H9 (cell line): Measurements from ENCODE around the gene MED9. TPM values are rescaled to one million over a fixed set of nuclear protein-coding genes. Genes with fewer than 3 reads are reported as not detected.

Experiments used
- DNase-seq: peaks from one replicate; pipeline ENCODE4 v3.0.0-alpha.2; 2017
- H2AFZ ChIP-seq: one replicate; pipeline ENCODE4 v1.6.1; 2013; ENCODE audit warnings: mild to moderate bottlenecking, low read length, control low read depth, moderate library complexity
- H2AK5ac ChIP-seq: 2 replicates; pipeline ENCODE4 v1.6.1; 2013; ENCODE audit warnings: low read length, control low read depth, mixed read lengths; ENCODE audit not compliant: insufficient read length
- H2BK120ac ChIP-seq: one replicate; pipeline ENCODE4 v1.6.1; 2013; ENCODE audit warnings: low read depth, mild to moderate bottlenecking, low read length, control low read depth, inconsistent platforms; ENCODE audit not compliant: poor library complexity, severe bottlenecking
- H2BK12ac ChIP-seq: 2 replicates; pipeline ENCODE4 v1.6.1; 2013; ENCODE audit warnings: low read length, control low read depth, mixed read lengths, low read depth; ENCODE audit not compliant: insufficient read length
- H2BK15ac ChIP-seq: 2 replicates; pipeline ENCODE4 v1.6.1; 2013; ENCODE audit warnings: low read depth, low read length, control low read depth
- H2BK20ac ChIP-seq: one replicate; pipeline ENCODE4 v1.6.1; 2013; ENCODE audit warnings: low read depth, mild to moderate bottlenecking, low read length, control low read depth, inconsistent platforms; ENCODE audit not compliant: poor library complexity, severe bottlenecking
- H2BK5ac ChIP-seq: 2 replicates; pipeline ENCODE4 v1.6.1; 2013; ENCODE audit warnings: low read length, control low read depth, mixed read lengths; ENCODE audit not compliant: insufficient read length
- H3K14ac ChIP-seq: 2 replicates; pipeline ENCODE4 v1.6.1; 2013; ENCODE audit warnings: low read length, control low read depth; ENCODE audit not compliant: insufficient read depth
- H3K18ac ChIP-seq: 2 replicates; pipeline ENCODE4 v1.6.1; 2013; ENCODE audit warnings: low read depth, mild to moderate bottlenecking, mixed read lengths, low read length, control low read depth; ENCODE audit not compliant: insufficient read length
- H3K23ac ChIP-seq: 2 replicates; pipeline ENCODE4 v1.6.1; 2013; ENCODE audit warnings: low read length, control low read depth, mixed read lengths, low read depth; ENCODE audit not compliant: insufficient read length
- H3K23me2 ChIP-seq: 2 replicates; pipeline ENCODE4 v1.6.1; 2013; ENCODE audit warnings: low read depth, mild to moderate bottlenecking, mixed read lengths, low read length, control low read depth; ENCODE audit not compliant: insufficient read length, poor library complexity, severe bottlenecking
- H3K27ac ChIP-seq: 2 replicates; pipeline ENCODE4 v1.5.1; 2013; ENCODE audit warnings: low read length, control low read depth, mixed read lengths, low read depth; ENCODE audit not compliant: insufficient read length
- H3K27me3 ChIP-seq: 2 replicates; pipeline ENCODE4 v1.6.1; 2013; ENCODE audit warnings: low read length, control low read depth, inconsistent platforms; ENCODE audit not compliant: insufficient read depth
- H3K4ac ChIP-seq: 2 replicates; pipeline ENCODE4 v1.6.1; 2013; ENCODE audit warnings: low read depth, mild to moderate bottlenecking, control low read depth, inconsistent platforms, low read length, moderate library complexity
- H3K4me1 ChIP-seq: 2 replicates; pipeline ENCODE4 v1.6.1; 2013; ENCODE audit warnings: low read length, control low read depth, inconsistent platforms; ENCODE audit not compliant: insufficient read depth
- H3K4me2 ChIP-seq: 2 replicates; pipeline ENCODE4 v1.6.1; 2013; ENCODE audit warnings: low read length, control low read depth, mixed read lengths; ENCODE audit not compliant: insufficient read length, insufficient read depth
- H3K56ac ChIP-seq: 2 replicates; pipeline ENCODE4 v1.6.1; 2013; ENCODE audit warnings: low read depth, mild to moderate bottlenecking, mixed read lengths, low read length, control low read depth; ENCODE audit not compliant: insufficient read length
- H3K79me1 ChIP-seq: 2 replicates; pipeline ENCODE4 v1.6.1; 2013; ENCODE audit warnings: low read depth, mild to moderate bottlenecking, moderate library complexity, low read length, control low read depth, inconsistent platforms; ENCODE audit not compliant: insufficient read depth, poor library complexity, severe bottlenecking
- H3K79me2 ChIP-seq: 2 replicates; pipeline ENCODE4 v1.6.1; 2013; ENCODE audit warnings: low read length, control low read depth, inconsistent platforms; ENCODE audit not compliant: insufficient read depth
- H3K9ac ChIP-seq: 2 replicates; pipeline ENCODE4 v1.6.1; 2013; ENCODE audit warnings: low read length, control low read depth, mixed read lengths; ENCODE audit not compliant: insufficient read length; ENCODE audit errors: extremely low read depth
- H3K9me3 ChIP-seq: one replicate; pipeline ENCODE4 v1.6.1; 2013; ENCODE audit warnings: low read depth, low read length, inconsistent platforms; ENCODE audit not compliant: control insufficient read depth
- H3T11ph ChIP-seq: one replicate; pipeline ENCODE4 v1.6.1; 2013; ENCODE audit warnings: mild to moderate bottlenecking, low read length, control low read depth, inconsistent platforms
- H4K20me1 ChIP-seq: one replicate; pipeline ENCODE4 v1.6.1; 2013; ENCODE audit not compliant: control insufficient read depth, insufficient read length, insufficient read depth
- H4K5ac ChIP-seq: 2 replicates; pipeline ENCODE4 v1.6.1; 2013; ENCODE audit warnings: low read depth, mild to moderate bottlenecking, mixed read lengths, low read length, control low read depth; ENCODE audit not compliant: insufficient read length
- H4K8ac ChIP-seq: replicated peaks from 2 replicates; pipeline ENCODE4 v1.6.1; 2013; ENCODE audit warnings: low read length, control low read depth, mixed read lengths, low read depth; ENCODE audit not compliant: insufficient read length
- H4K91ac ChIP-seq: 2 replicates; pipeline ENCODE4 v1.6.1; 2013; ENCODE audit warnings: low read depth, mild to moderate bottlenecking, moderate library complexity, mixed read lengths, low read length, control low read depth; ENCODE audit not compliant: insufficient read length
- H3K27ac Mint-ChIP-seq, 3 experiments: 2 replicates in 2 of 3; 3 replicates in 1 of 3; pipeline ENCODE4 v1.8.0; 2020 to 2021; ENCODE audit warnings: mixed read lengths in 3 of 3, mild to moderate bottlenecking in 1 of 3, moderate library complexity in 1 of 3
- H3K27me3 Mint-ChIP-seq: 2 replicates; pipeline ENCODE4 v1.8.0; 2021; ENCODE audit warnings: low read depth, mild to moderate bottlenecking, moderate library complexity, mixed read lengths
- H3K36me3 Mint-ChIP-seq, 3 experiments: 2 replicates in 2 of 3; 3 replicates in 1 of 3; pipeline ENCODE4 v1.8.0; 2020 to 2021; ENCODE audit warnings: low read depth in 3 of 3, mixed read lengths in 3 of 3; ENCODE audit not compliant: insufficient read depth in 1 of 3
- H3K4me1 Mint-ChIP-seq, 2 experiments: 2 replicates each; pipeline ENCODE4 v1.8.0; 2020; ENCODE audit warnings: mixed read lengths in 2 of 2
- H3K4me3 Mint-ChIP-seq, 2 experiments: 2 replicates in 1 of 2; 3 replicates in 1 of 2; pipeline ENCODE4 v1.8.0; 2020 to 2021; ENCODE audit warnings: mild to moderate bottlenecking in 2 of 2, mixed read lengths in 2 of 2, moderate library complexity in 1 of 2
- H3K9me3 Mint-ChIP-seq, 2 experiments: 2 replicates in 1 of 2; 3 replicates in 1 of 2; pipeline ENCODE4 v1.8.0; 2020; ENCODE audit warnings: mild to moderate bottlenecking in 2 of 2, mixed read lengths in 2 of 2, moderate library complexity in 1 of 2
- WGBS: extraction: QIAGEN DNeasy Blood & Tissue Kit; methylation state at CpG from one replicate; pipeline ENCODE4 v1.1.7; 2013; ENCODE audit warnings: missing lambda C conversion rate, low lambda C conversion rate, mixed read lengths; ENCODE audit not compliant: insufficient read length; ENCODE audit errors: extremely low coverage; 5-methylcytosine and 5-hydroxymethylcytosine counted together
- total RNA-seq: library from RNA; stranded (reverse); gene quantifications from 2 replicates; pipeline ENCODE4 v1.2.1, GENCODE V29; 2021
- TF ChIP-seq, protein P1 (sequence below): fragments of 200-600 bp; sonication (generic); conservative IDR thresholded peaks from 3 replicates; pipeline ENCODE4 v1.8.0; 2021; ENCODE audit warnings: antibody characterized with exemption, mild to moderate bottlenecking

Gene MED9
- total RNA-seq, 1 experiment from 2014 or later, result 20.0 TPM

DNA sequence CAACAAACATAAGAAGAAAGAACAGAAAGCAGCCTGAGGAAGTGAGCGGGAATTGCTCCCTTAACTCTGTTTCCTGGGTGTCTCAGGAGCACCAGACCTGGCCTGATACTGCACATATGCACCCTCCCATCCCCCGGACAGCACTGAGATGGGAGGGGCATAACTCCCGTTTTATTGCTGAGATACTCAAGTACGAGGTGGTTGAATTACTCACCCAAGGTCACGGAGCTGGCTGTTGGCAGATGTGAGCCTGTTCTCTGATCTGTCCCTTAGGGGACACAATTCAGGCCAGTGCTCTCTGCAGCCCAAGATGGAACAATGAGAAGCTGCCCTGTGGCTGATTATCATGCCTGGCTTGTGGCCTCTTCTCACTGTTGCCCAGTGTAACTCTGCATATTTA lies 9.1 kb upstream of the MED9 start:
- no peak overlapping the region for H2BK120ac ChIP-seq
- no peak overlapping the region for H3K4me2 ChIP-seq
- no peak overlapping the region for H3K4me3 Mint-ChIP-seq
- H2BK15ac ChIP-seq, result no peak overlapping the region
- H3K79me1 ChIP-seq, result no peaks in the 10 kb centered on the region
- H4K91ac ChIP-seq, result no peak overlapping the region
- H2BK12ac ChIP-seq, result no peak overlapping the region
- H3K4me1 Mint-ChIP-seq, result peaks cover 0 to 3% of the 10 kb centered on the region in 2 experiments; a peak in 3 of 4 replicates
- no peak overlapping the region for H4K8ac ChIP-seq
- H3T11ph ChIP-seq, result no peak overlapping the region
- no peak overlapping the region for H2BK5ac ChIP-seq
- no peak overlapping the region for H3K27ac Mint-ChIP-seq
- H2AK5ac ChIP-seq, result no peak overlapping the region
- H3K4me1 ChIP-seq, result no peaks in the 10 kb centered on the region
- no CpG with 5 or more reads among the region's 5 CpGs for WGBS
- no peak overlapping the region for H2BK20ac ChIP-seq
- peaks cover 46% of the 10 kb centered on the region for H3K27me3 Mint-ChIP-seq
- H4K20me1 ChIP-seq, result no peaks in the 10 kb centered on the region
- no peaks in the 10 kb centered on the region for H3K27me3 ChIP-seq
- TF ChIP-seq, protein P1, sequence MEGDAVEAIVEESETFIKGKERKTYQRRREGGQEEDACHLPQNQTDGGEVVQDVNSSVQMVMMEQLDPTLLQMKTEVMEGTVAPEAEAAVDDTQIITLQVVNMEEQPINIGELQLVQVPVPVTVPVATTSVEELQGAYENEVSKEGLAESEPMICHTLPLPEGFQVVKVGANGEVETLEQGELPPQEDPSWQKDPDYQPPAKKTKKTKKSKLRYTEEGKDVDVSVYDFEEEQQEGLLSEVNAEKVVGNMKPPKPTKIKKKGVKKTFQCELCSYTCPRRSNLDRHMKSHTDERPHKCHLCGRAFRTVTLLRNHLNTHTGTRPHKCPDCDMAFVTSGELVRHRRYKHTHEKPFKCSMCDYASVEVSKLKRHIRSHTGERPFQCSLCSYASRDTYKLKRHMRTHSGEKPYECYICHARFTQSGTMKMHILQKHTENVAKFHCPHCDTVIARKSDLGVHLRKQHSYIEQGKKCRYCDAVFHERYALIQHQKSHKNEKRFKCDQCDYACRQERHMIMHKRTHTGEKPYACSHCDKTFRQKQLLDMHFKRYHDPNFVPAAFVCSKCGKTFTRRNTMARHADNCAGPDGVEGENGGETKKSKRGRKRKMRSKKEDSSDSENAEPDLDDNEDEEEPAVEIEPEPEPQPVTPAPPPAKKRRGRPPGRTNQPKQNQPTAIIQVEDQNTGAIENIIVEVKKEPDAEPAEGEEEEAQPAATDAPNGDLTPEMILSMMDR, result no peak
- H3K23ac ChIP-seq, result no peak overlapping the region
- H3K14ac ChIP-seq, result no peak overlapping the region
- H3K27ac ChIP-seq, result no peak overlapping the region
- no peak for DNase-seq
- no peaks in the 10 kb centered on the region for H3K36me3 Mint-ChIP-seq
- no peaks in the 10 kb centered on the region for H3K9me3 Mint-ChIP-seq
- no peaks in the 10 kb centered on the region for H3K23me2 ChIP-seq
- H3K9ac ChIP-seq, result no peak overlapping the region
- H3K79me2 ChIP-seq, result no peaks in the 10 kb centered on the region
- H3K4ac ChIP-seq, result no peak overlapping the region
- H3K56ac ChIP-seq, result no peak overlapping the region
- H4K5ac ChIP-seq, result no peak overlapping the region
- H2AFZ ChIP-seq, result no peak overlapping the region
- no peak overlapping the region for H3K18ac ChIP-seq
- H3K9me3 ChIP-seq, result no peaks in the 10 kb centered on the region
